PC-9 (cell line): ENCODE measurements around the gene DCHS1.

Experiments used
- EZH2 ChIP-seq: fragments of 200-600 bp; sonication (generic); IDR thresholded peaks from 2 replicates; pipeline ENCODE4 v1.8.0; 2017; ENCODE audit warnings: antibody characterized with exemption, low read depth
- TF ChIP-seq, protein P1 (sequence below): fragments of 200-600 bp; sonication (generic); conservative IDR thresholded peaks from 2 replicates; pipeline ENCODE4 v1.6.1; 2017; ENCODE audit warnings: mixed run types, antibody characterized with exemption, mild to moderate bottlenecking, moderate library complexity

DNA sequence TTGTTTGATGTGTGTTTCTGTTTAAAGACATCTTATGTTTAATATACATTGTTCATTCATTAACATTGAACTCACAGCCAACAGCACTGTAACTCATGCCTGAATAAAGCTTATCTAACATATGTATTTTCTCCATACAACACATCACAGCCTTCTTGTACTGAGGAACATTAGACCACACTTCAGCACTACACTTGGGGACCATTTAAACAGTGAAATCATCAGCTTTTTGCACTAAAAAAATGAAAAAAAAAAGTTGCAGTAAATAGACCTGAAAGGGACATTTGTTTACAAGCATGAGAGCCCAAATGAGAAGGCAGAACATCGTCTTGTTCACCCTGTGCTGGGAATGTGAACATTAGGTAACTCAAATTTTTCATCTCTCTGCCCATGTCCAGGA, 21.1 kb downstream of the DCHS1 start:
- TF ChIP-seq, protein P1, sequence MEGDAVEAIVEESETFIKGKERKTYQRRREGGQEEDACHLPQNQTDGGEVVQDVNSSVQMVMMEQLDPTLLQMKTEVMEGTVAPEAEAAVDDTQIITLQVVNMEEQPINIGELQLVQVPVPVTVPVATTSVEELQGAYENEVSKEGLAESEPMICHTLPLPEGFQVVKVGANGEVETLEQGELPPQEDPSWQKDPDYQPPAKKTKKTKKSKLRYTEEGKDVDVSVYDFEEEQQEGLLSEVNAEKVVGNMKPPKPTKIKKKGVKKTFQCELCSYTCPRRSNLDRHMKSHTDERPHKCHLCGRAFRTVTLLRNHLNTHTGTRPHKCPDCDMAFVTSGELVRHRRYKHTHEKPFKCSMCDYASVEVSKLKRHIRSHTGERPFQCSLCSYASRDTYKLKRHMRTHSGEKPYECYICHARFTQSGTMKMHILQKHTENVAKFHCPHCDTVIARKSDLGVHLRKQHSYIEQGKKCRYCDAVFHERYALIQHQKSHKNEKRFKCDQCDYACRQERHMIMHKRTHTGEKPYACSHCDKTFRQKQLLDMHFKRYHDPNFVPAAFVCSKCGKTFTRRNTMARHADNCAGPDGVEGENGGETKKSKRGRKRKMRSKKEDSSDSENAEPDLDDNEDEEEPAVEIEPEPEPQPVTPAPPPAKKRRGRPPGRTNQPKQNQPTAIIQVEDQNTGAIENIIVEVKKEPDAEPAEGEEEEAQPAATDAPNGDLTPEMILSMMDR = no peak
- TF ChIP-seq EZH2 = no peak
